ENCODE measurements around the gene GATAD2B. TPM values are rescaled to one million over a fixed set of nuclear protein-coding genes. Genes with fewer than 3 reads are reported as not detected.

The GATAD2B gene
- total RNA-seq: 2.4 and 2.7 TPM in 2 replicates

GRCh38 chr1:153922972-153923925 is at the start of gene GATAD2B:
TSS of gene GATAD2B (minus strand) at chr1:153922972. CDS start at chr1:153828347, 94,625 bp downstream.

DNA sequence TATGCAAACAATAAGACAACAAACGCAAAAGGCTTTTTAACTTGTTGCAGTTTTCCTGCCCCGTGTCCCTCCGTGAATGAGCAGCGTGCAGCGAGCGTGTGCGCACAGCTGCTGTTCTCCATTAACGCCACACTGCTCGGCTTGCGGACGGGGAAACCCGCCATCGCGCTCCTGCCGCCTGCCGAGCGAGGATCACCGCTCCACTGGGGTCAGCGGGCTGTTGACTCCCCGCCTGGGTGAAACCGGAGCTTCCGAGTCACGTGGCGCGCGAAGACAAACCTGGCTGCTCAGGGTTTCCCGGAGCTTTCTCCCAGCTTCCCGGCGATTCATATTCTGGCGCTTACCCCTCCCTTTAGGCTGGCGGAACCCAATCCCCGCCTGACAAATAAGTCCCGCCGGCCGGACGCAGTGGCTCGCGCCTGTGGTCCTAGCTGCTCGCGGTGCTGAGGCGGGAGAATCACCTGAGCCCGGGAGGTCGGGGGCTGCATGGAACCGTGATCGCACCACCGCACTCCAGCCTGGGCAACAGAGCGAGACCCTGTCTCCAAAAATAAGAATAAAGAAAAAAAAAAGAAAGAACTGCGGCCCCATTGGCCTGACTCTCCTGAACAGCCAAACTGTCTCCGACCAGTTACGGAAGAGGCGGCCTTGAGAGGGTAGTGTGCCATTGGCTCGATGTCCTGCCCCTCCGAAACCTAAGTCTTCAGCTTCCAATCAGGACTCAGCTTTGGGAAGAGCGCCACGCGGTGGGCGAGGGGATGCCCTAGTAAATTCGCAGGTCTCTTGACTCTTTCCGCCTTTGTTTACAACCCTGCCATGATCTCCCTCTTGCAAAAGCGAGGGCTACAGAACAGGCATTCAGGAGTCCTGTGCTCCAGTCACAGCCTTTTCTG is 44.6 kb upstream of the GATAD2B start, which contains the start of gene CREB3L4:
Gene CREB3L4, plus strand, starts transcription at position 796 of the 893 bp plus-strand sequence. CDS start 624 bp downstream, outside the sequence.

GRCh38 chr1:153963030-153963849 is 40.5 kb upstream of the GATAD2B start, which contains the start of gene SLC39A1:
TSS of gene SLC39A1 (minus strand) at chr1:153963537. CDS start at chr1:153962715, 822 bp downstream.

GRCh38 chr1:153958111-153958960 is 35.6 kb upstream of the GATAD2B start, which contains the start of gene CRTC2:
TSS of gene CRTC2 (minus strand) at chr1:153958612. CDS start at chr1:153958497, 115 bp downstream.

GRCh38 chr1:153946622-153947241 is 24.0 kb upstream of the GATAD2B start, which contains the start of gene DENND4B:
TSS of gene DENND4B (minus strand) at chr1:153946718. CDS start at chr1:153944374, 2,344 bp downstream.

GRCh38 chr1:153774780-153775457 is 147.9 kb downstream of the GATAD2B start, which contains the start of gene SLC27A3:
TSS of gene SLC27A3 (plus strand) at chr1:153775407. CDS start at chr1:153775498, 91 bp downstream.

Other genes with a start within 250 kb of the GATAD2B start
- under 0.01 and 0.15 TPM in 2 replicates for gene NPR1, start 244.3 kb downstream of the GATAD2B start, total RNA-seq
- 24.9 and 25.0 TPM in 2 replicates for gene INTS3, start 194.9 kb downstream of the GATAD2B start, total RNA-seq
- gene SLC27A3, start 147.6 kb downstream of the GATAD2B start, total RNA-seq: 6.2 and 10.1 TPM in 2 replicates
- gene DENND4B, start 23.7 kb upstream of the GATAD2B start, total RNA-seq: 14.3 and 18.6 TPM in 2 replicates
- gene CRTC2, start 35.6 kb upstream of the GATAD2B start, total RNA-seq: 10.9 and 11.0 TPM in 2 replicates
- 112 and 118 TPM in 2 replicates for gene SLC39A1, start 40.6 kb upstream of the GATAD2B start, total RNA-seq
- gene CREB3L4, start 44.9 kb upstream of the GATAD2B start, total RNA-seq: 13.6 and 15.2 TPM in 2 replicates
- gene JTB, start 54.7 kb upstream of the GATAD2B start, total RNA-seq: 227 and 240 TPM in 2 replicates
- 44.3 and 53.0 TPM in 2 replicates for gene RAB13, start 63.4 kb upstream of the GATAD2B start, total RNA-seq
- gene RPS27, start 67.8 kb upstream of the GATAD2B start, total RNA-seq: 2,070 and 2,121 TPM in 2 replicates
- gene NUP210L, start 232.1 kb upstream of the GATAD2B start, total RNA-seq: not detected in 2 replicates

Data from bronchus fibroblast of lung (primary cell).